Activated T-cell treated with anti-CD3 and anti-CD28 coated beads, Interleukin-2, amount 50 U/mL, for 1 hour (primary cell): ENCODE data around the gene CISD1.

ENCODE experiments used
- DNase-seq: peaks from one replicate; pipeline ENCODE4 v3.0.0-alpha.2; 2020

Gene CISD1

GRCh38 chr10:58316874-58317273, 47.9 kb downstream of the CISD1 start:
- DNase-seq: no peak

- DNase-seq: no peak
Observed at GRCh38 chr10:58318346-58318745, 49.4 kb downstream of the CISD1 start.

DNA sequence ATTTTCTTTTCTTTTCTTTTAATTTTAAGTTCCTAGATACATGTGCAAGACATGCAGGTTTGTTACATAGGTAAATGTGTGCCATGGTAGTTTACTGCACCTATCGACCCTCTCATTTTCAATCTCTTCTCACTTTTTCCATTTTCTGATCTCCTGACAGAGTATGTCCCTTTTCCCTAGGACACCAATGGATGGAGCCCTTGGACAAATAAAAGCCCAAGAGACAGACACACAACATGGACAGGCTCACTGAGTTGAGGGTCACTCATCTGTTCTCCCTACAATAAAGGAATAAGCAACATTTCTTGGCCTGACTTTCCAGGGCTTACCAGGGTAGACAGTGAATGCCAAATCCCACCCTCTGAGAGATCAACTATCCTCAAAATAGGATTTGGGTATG, 50.6 kb downstream of the CISD1 start:
- DNase-seq: no peak

GRCh38 chr10:58320351-58321049, 51.5 kb downstream of the CISD1 start:
- no peak for DNase-seq

DNA sequence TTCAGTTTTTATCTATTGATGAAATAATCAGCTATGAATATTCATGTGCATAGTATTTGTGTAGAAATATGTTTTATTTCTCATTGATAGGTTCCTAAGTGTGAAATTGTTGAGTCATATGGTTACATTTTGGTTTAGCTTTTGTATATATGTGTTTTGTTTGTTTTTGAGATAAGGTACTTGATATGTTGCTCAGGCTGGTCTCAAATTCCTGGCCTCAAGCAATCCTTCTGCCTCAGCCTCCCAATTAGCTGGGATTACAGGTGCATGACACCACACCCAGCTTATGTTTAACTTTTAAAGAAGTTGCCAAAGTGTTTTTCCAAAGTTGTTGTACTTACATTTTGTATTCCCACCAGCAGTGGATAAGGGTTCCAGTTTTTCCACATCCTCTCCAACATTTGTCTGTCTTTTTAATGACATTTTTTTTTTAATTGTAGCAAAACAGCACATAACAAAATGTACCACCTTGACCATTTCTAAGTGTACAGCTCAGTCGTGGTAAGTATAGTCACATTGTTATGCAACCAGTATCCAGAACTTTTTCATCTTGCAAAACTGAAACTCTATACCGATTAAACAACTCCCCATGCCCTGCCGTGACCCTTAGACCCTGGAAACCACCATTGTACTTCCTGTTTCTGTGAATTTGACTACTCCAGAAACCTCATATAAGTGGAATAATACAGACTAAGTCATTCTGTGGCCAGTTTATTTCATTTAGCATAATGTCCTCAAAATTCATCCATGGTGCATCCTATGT, 53.3 kb downstream of the CISD1 start:
- no peak for DNase-seq

- no peak for DNase-seq
Observed at GRCh38 chr10:58322835-58323209, 53.9 kb downstream of the CISD1 start.

DNA sequence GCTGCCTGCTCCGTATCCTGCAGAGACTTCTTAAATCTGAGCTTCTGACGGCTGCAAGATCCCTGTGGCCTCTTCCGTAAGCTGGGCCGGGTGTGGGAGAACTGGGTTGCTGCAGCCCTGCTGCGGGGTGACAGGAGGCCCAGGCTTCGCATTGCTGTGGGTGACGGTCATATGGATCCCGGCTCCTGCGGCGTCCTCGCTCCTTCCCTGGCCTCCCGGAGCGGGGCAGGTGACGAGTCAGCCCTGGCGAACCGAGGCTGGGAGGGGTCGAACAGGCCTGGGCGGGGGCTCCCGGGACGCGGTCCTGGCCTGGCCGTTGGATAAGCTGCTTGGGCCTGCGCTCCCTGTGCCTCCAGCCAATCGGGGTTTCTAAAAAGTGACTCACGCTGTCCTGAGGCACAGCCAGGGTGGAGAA, 58.0 kb downstream of the CISD1 start:
- DNase-seq: no peak

DNA sequence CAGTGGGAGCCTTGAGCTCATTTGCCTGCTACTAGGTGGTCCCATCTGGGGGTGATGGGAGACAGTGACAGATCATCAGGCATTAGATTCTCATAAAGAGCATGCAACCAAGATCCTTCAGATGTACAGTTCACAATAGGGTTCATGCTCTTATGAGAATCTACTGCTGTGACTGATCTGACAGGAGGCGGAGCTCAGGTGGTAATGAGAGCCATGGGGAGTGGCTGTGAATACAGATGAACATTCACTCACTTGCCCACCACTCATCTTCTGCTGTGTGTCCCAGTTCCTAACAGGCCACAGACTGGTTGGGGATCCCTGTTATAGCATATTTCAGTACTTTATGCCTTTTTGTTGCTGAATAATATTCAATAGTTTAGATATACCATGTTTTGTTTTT, 59.3 kb downstream of the CISD1 start:
- no peak for DNase-seq

- no peak for DNase-seq
Observed at GRCh38 chr10:58330431-58330830, 61.5 kb downstream of the CISD1 start.

- DNase-seq: no peak
Observed at GRCh38 chr10:58331646-58332045, 62.7 kb downstream of the CISD1 start.

DNA sequence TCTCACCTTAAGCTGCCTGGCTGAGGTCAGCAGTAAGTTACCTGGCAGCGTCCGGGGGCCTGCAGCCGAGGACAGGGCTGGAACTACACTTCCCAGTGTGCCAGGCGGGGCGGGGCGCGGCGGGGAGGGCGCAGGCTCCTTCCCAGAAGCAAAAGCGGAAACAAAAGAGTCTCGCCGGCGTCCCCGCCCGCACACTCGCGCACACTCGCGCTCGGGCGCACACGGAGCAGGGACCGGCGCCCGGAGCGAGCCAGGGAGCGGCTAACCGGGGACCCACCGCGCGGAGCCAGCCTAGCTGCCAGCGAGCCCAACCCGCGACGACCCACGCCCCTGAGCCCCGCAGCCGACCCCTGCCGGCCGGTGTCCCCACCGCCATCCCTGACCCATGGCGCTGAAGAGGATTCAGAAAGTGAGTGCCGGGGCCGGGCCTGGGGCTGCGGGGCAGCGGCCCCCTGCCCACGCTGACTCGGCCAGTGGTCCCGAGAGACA, 65.9 kb downstream of the CISD1 start, which contains the start of gene UBE2D1:
Gene UBE2D1, plus strand, starts transcription at position 190 of the 489 bp plus-strand sequence. Its CDS starts 196 bp downstream, at position 386.
- DNase-seq: peak; percentile 84

- peak; percentile 27 for DNase-seq
Observed at GRCh38 chr10:58335306-58336005, 66.5 kb downstream of the CISD1 start.

DNA sequence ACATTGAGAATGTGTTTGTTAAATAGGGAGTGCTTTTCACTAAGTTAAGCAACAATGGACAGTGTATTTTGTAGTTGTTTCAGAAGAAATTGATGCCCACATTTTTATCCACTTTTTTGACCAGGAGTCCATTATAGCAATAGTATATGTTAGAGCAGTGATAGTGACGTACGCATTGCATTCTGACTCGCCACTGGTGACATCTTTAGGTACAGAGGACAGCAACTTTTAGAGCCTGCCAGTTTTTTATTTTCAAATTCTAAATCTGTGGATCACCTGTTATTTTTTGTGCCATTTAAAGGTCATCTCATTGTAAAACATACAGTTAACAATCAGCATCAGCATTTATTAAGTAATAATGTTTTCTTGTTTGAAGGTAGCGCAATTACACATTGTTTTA, 67.3 kb downstream of the CISD1 start:
- no peak for DNase-seq
